Breast epithelium (tissue), 3 donors: ENCODE results near the gene NAP1L3.

Experiments used
- POLR2A ChIP-seq: fragments of 450-650 bp; IDR thresholded peaks from one replicate; pipeline ENCODE4 v1.6.1; 2016; ENCODE audit warnings: antibody characterized with exemption, mild to moderate bottlenecking, moderate library complexity
- TF ChIP-seq, protein P1 (sequence below), 3 donors: fragments of 450-650 bp; IDR thresholded peaks; one replicate each; pipeline ENCODE4 v1.5.1; 2016 to 2017; ENCODE audit warnings: antibody characterized with exemption in 3 of 3, mild to moderate bottlenecking in 3 of 3, moderate library complexity in 3 of 3

DNA sequence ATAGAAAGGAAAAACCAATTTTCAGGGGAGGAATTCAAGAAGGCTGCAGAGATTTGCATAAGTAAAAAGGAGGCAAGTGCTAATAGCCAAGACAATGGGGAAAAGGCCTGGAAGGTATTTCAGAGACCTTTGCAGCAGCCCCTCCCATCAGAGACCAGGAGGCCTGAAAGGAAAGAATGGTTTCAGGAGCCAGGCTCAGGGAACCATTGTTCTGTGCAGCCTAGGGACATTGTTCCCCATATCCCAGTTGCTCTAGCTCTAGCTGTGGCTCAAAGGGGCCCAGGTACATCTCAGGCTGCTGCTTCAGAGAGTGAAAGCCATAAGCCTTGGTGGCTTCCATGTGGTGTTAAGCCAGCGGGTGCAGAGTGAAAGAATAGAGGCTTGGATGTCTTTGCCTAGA, 24.0 kb downstream of the NAP1L3 start:
- TF ChIP-seq, protein P1, sequence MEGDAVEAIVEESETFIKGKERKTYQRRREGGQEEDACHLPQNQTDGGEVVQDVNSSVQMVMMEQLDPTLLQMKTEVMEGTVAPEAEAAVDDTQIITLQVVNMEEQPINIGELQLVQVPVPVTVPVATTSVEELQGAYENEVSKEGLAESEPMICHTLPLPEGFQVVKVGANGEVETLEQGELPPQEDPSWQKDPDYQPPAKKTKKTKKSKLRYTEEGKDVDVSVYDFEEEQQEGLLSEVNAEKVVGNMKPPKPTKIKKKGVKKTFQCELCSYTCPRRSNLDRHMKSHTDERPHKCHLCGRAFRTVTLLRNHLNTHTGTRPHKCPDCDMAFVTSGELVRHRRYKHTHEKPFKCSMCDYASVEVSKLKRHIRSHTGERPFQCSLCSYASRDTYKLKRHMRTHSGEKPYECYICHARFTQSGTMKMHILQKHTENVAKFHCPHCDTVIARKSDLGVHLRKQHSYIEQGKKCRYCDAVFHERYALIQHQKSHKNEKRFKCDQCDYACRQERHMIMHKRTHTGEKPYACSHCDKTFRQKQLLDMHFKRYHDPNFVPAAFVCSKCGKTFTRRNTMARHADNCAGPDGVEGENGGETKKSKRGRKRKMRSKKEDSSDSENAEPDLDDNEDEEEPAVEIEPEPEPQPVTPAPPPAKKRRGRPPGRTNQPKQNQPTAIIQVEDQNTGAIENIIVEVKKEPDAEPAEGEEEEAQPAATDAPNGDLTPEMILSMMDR (IDR thresholded peaks at IDR 0.05), result no peak
- no peak for TF ChIP-seq POLR2A
